ENCODE measurements around the gene TM9SF1. TPM values are rescaled to one million over a fixed set of nuclear protein-coding genes. Genes with fewer than 3 reads are reported as not detected.
A peak's percentile ranks its signal among the peaks of the same experiment; 100 is the strongest.

The TM9SF1 gene
- total and polyA plus RNA-seq, 2 experiments from 2014 or later, result 12.6 to 27.5 TPM

DNA sequence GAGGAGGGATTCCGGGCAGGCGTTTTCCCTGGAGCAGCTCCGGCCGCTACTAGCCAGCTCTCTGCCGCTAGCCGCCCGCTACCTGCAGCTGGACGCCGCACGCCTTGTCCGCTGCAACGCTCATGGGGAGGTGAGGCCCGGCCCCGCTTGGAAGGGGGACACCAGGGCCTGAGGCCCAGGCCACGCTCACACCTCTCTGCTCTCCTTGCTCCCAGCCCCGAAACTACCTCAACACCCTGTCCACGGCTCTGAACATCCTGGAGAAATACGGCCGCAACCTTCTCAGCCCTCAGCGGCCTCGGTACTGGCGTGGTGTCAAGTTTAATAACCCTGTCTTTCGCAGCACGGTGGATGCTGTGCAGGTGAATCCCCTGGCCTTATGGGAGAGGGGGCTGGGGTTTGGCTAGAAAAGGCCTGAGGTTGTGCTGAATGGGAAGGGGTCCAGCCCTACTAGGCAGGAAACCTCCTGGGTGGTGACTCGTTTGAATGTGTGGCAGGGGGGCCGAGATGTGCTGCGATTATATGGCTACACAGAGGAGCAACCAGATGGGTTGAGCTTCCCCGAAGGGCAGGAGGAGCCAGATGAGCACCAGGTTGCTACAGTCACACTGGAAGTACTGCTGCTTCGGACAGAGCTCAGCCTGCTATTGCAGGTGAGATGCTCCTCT lies 47.3 kb downstream of the TM9SF1 start (continued):
- TF ChIP-seq, protein P1, sequence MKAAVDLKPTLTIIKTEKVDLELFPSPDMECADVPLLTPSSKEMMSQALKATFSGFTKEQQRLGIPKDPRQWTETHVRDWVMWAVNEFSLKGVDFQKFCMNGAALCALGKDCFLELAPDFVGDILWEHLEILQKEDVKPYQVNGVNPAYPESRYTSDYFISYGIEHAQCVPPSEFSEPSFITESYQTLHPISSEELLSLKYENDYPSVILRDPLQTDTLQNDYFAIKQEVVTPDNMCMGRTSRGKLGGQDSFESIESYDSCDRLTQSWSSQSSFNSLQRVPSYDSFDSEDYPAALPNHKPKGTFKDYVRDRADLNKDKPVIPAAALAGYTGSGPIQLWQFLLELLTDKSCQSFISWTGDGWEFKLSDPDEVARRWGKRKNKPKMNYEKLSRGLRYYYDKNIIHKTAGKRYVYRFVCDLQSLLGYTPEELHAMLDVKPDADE (IDR thresholded peaks at IDR 0.05), result no peak
- TF ChIP-seq STAT1 (IDR thresholded peaks at IDR 0.05; ENCODE audit: unreplicated experiment) (no peak), EZH2 (IDR thresholded peaks at IDR 0.05; ENCODE audit: low read depth, unreplicated experiment) (no peak)

DNA sequence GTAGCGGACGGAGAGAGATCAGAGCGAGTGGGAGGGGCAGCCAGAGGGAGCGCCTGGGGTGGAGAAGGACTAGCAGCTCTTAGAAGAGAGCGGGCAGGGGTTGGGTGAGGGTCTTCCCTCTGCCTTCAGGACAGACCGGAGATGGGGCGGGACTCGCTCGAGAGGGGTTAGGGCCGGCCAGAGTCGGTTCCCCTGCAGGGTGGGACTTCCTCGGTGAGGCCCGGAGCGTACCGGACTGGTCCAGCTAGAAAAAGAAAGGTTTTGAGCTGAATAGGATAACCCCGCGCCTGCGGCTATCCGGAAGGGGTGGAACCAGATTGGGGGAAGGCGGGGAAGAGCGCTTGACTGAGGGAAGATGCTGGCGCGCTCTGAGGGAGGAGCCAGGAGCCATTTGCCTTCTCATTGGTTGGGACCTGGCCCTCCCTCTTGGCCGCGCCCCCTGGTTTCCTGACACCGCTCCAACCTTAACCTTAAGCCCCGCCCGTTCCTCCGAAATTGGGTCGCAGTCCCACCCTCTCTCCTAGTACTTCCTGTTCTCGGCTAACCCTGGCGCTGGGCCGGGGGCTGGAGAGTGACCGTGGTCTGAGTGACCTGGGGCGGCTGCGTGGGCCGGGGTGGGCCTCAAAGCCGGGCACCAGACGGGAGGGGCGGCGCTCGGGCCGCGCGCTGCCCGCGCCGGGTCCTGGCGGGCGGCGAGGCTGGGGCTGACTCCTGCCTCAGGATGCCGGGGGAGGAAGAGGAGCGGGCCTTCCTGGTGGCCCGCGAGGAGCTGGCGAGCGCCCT lies 48.1 kb downstream of the TM9SF1 start, which contains the start of gene RNF31:
Gene RNF31 (plus strand): TSS at position 521 of the 783 bp plus-strand sequence. CDS start 201 bp downstream, at position 722.
- Histone ChIP-seq H3K79me2 (replicated peaks; ENCODE audit: insufficient read depth) (peaks cover 38% of the 10 kb centered on the region), H3K4me3 (peak within 1 kb of the TSS; percentile 70), H2AFZ (peak within 1 kb of the TSS; percentile 97), H3K36me3 (ENCODE audit: insufficient read depth) (peaks cover 26% of the 10 kb centered on the region), H3K9me2 (ENCODE audit: insufficient read depth) (no peaks in the 10 kb centered on the region), H4K20me1 (replicated peaks; ENCODE audit: insufficient read depth) (peaks cover 7% of the 10 kb centered on the region; the same call in 1 of the 2 replicates), H3K27ac (ENCODE audit: low read depth) (peak within 1 kb of the TSS; percentile 51; the same call in 1 of the 2 replicates), H3K4me2 (peak within 1 kb of the TSS; percentile 99), H3F3A (replicated peaks; ENCODE audit: low read depth) (peaks cover 11% of the 10 kb centered on the region), H3K4me1 (ENCODE audit: insufficient read depth) (peaks cover 15% of the 10 kb centered on the region), H3K27me3 (ENCODE audit: insufficient read depth) (no peaks in the 10 kb centered on the region)
- DNase-seq (ENCODE audit: low spot score) (peak; percentile 100), ATAC-seq (peak; percentile 90)
- no peaks in the 10 kb centered on the region; the same call in 2 of the 3 replicates for H3K9me3 Mint-ChIP-seq
- H3K27me3 Mint-ChIP-seq (ENCODE audit: insufficient read depth, low read depth, poor library complexity), result peaks cover 11% of the 10 kb centered on the region
- peak within 1 kb of the TSS; percentile 99 for H3K4me3 Mint-ChIP-seq
- H3K27ac Mint-ChIP-seq, result peak within 1 kb of the TSS; percentile 97
- H3K36me3 Mint-ChIP-seq (ENCODE audit: low read depth), result peaks cover 66% of the 10 kb centered on the region
- peaks cover 21% of the 10 kb centered on the region for H3K4me1 Mint-ChIP-seq
- no peak for TF ChIP-seq ZNF114 (CRISPR knock-in tag; IDR thresholded peaks at IDR 0.05)
- TF ChIP-seq EZH2phosphoT487 (IDR thresholded peaks at IDR 0.05; ENCODE audit: unreplicated experiment), result no peak
- no peak for TF ChIP-seq REST (IDR thresholded peaks at IDR 0.05; ENCODE audit: unreplicated experiment)
- TF ChIP-seq NANOG (IDR thresholded peaks at IDR 0.05; ENCODE audit: borderline replicate concordance), result no peak
- no peak for TF ChIP-seq STAT1 (IDR thresholded peaks at IDR 0.05; ENCODE audit: unreplicated experiment)
- TF ChIP-seq JUNB (IDR thresholded peaks at IDR 0.05; ENCODE audit: unreplicated experiment), result no peak
- TF ChIP-seq ZNF331 (CRISPR knock-in tag; IDR thresholded peaks at IDR 0.05; ENCODE audit: low read depth), result no peak
- no peak for TF ChIP-seq CREB1 (CRISPR knock-in tag; IDR thresholded peaks at IDR 0.05; ENCODE audit: low read depth)
- TF ChIP-seq, protein P1 (IDR thresholded peaks at IDR 0.05), result peak; percentile 53; the same call in 1 of the 2 replicates
- TF ChIP-seq, protein P2, sequence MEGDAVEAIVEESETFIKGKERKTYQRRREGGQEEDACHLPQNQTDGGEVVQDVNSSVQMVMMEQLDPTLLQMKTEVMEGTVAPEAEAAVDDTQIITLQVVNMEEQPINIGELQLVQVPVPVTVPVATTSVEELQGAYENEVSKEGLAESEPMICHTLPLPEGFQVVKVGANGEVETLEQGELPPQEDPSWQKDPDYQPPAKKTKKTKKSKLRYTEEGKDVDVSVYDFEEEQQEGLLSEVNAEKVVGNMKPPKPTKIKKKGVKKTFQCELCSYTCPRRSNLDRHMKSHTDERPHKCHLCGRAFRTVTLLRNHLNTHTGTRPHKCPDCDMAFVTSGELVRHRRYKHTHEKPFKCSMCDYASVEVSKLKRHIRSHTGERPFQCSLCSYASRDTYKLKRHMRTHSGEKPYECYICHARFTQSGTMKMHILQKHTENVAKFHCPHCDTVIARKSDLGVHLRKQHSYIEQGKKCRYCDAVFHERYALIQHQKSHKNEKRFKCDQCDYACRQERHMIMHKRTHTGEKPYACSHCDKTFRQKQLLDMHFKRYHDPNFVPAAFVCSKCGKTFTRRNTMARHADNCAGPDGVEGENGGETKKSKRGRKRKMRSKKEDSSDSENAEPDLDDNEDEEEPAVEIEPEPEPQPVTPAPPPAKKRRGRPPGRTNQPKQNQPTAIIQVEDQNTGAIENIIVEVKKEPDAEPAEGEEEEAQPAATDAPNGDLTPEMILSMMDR (conservative IDR thresholded peaks at IDR 0.05; ENCODE audit: low read depth in 2 of 2), result no peak
- no peak for TF ChIP-seq EZH2 (IDR thresholded peaks at IDR 0.05; ENCODE audit: low read depth, unreplicated experiment)

Data from GM23338 (cell line).